GM12892 (cell line): Measurements from ENCODE around the gene CGAS.

Experiments
- POLR2A ChIP-seq: IDR thresholded peaks from 2 replicates; pipeline ENCODE4 v1.6.1; 2011; ENCODE audit warnings: low read depth, low read length, control low read depth
- POLR2AphosphoS5 ChIP-seq: IDR thresholded peaks from 2 replicates; pipeline ENCODE4 v1.6.1; 2011; ENCODE audit warnings: low read depth, low read length, control low read depth
- TAF1 ChIP-seq: IDR thresholded peaks from 2 replicates; pipeline ENCODE4 v1.6.1; 2011; ENCODE audit warnings: low read depth, mild to moderate bottlenecking, control low read depth, low read length, borderline replicate concordance

DNA sequence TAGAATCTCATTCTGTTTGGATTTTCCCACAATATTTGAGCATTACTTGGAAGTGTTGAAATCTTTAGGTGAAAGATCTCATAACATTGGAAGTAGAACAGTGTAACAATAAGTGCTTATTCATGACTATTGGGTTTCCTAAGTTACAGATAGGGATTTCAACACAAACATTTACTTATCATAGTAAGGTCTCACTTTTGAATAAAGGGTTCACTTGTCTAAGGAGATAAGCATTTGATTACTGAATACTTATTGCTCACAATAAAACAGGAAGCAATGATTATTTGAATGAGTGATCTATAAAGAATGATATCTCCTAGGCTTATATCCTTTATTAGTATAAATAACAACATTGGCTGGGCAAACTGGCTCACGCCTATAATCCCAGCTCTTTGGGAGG is 42.7 kb downstream of the CGAS start:
- TF ChIP-seq POLR2A (no peak), POLR2AphosphoS5 (no peak), TAF1 (no peak)
